Measurements from ENCODE around the gene GXYLT1. TPM values are rescaled to one million over a fixed set of nuclear protein-coding genes. Genes with fewer than 3 reads are reported as not detected.

GXYLT1 gene
- total RNA-seq, 4 donors from 2014 or later, result 5.6 to 10.9 (median 9.9) TPM

DNA sequence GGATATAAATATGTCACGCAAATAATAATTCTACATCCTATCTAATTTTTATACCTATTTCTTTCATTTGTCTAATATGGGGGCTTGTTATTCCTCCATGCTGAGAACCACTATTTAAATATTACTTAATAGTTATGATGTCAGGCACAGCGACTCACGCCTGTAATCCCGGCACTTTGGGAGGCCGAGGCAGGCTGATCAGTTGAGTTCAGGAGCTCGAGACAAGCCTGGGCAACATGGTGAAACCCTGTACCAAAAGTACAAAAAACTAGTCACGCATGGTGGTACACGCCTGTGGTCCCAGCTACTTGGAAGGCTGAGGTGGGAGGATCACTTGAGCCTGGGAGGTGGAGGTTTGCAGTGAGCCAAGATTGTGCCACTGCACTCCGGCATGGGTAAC lies 45.2 kb downstream of the GXYLT1 start:
- H3K4me1 ChIP-seq, result no peaks in the 10 kb centered on the region
- no peaks in the 10 kb centered on the region for H3K9me3 ChIP-seq
- no peak for DNase-seq (ENCODE audit: low spot score in 2 of 2)
- 94% methylated on average over 9 of the region's 9 CpGs for WGBS
- H3K27ac ChIP-seq, result no peak overlapping the region
- H3K4me3 ChIP-seq, result no peak overlapping the region
- H3K36me3 ChIP-seq, result no peaks in the 10 kb centered on the region
- TF ChIP-seq CTCF (IDR thresholded peaks at IDR 0.05) (no peak), EP300 (IDR thresholded peaks at IDR 0.05) (no peak), POLR2AphosphoS5 (IDR thresholded peaks at IDR 0.05) (no peak), POLR2A (IDR thresholded peaks at IDR 0.05) (no peak)
- H3K27me3 ChIP-seq, result no peaks in the 10 kb centered on the region

GRCh38 chr12:42097971-42098370 lies 46.7 kb downstream of the GXYLT1 start:
- H3K4me1 ChIP-seq, result no peaks in the 10 kb centered on the region
- no peak overlapping the region for H3K27ac ChIP-seq
- no peak overlapping the region for H3K4me3 ChIP-seq
- no peaks in the 10 kb centered on the region for H3K27me3 ChIP-seq
- DNase-seq (ENCODE audit: low spot score in 2 of 2), result no peak
- 74% methylated on average over 5 of the region's 5 CpGs for WGBS
- TF ChIP-seq POLR2A (IDR thresholded peaks at IDR 0.05) (no peak), POLR2AphosphoS5 (IDR thresholded peaks at IDR 0.05) (no peak), EP300 (IDR thresholded peaks at IDR 0.05) (no peak), CTCF (IDR thresholded peaks at IDR 0.05) (no peak)
- H3K9me3 ChIP-seq, result no peaks in the 10 kb centered on the region
- no peaks in the 10 kb centered on the region for H3K36me3 ChIP-seq

DNA sequence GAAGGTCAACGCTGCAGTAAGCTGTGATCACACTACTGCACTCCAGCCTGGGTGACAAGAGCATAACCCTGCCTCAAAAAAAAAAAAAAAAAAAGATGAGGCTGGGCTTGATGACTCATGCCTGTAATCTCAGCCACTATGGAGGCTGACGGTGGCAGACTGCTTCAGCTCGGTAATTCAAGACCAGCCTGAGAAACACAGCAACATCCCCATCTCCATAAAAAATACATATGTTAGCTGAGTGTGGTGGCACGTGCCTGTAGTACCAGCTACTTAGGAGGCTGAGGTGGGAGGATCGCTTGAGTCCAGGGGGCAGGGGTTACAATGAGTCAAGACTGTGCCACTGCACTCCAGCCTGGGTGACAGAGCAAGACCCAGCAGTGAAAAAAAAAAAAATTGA lies 50.4 kb downstream of the GXYLT1 start:
- H3K4me3 ChIP-seq, result no peak overlapping the region
- H3K4me1 ChIP-seq, result no peaks in the 10 kb centered on the region
- no peaks in the 10 kb centered on the region for H3K9me3 ChIP-seq
- 82% methylated on average over 5 of the region's 5 CpGs for WGBS
- no peak overlapping the region for H3K27ac ChIP-seq
- no peak for DNase-seq (ENCODE audit: low spot score in 2 of 2)
- no peaks in the 10 kb centered on the region for H3K36me3 ChIP-seq
- no peaks in the 10 kb centered on the region for H3K27me3 ChIP-seq
- TF ChIP-seq CTCF (IDR thresholded peaks at IDR 0.05) (no peak), EP300 (IDR thresholded peaks at IDR 0.05) (no peak), POLR2AphosphoS5 (IDR thresholded peaks at IDR 0.05) (no peak)

DNA sequence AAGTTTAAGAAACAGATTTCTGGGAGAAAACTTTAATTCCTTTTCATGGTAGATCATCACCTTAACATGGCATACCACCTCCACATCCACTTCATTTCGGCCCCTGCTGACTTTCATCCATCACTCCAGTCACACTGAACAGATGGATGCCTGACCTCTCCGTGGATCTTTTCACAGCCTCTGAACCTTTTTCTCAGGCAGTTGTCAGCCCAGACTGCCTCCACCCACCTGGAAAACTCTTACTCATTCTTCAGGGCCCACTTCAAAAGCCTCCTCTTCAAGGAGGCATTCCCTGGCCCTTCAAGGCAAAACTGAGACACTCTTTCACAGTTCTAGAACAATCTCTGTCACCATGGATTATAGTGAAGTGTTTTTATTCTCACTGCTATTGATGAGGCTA lies 52.9 kb downstream of the GXYLT1 start:
- 88% methylated on average over 2 of the region's 2 CpGs for WGBS
- TF ChIP-seq CTCF (IDR thresholded peaks at IDR 0.05), result no peak
- no peak for TF ChIP-seq POLR2A (IDR thresholded peaks at IDR 0.05)
- no peak for TF ChIP-seq EP300 (IDR thresholded peaks at IDR 0.05)
- TF ChIP-seq POLR2AphosphoS5 (IDR thresholded peaks at IDR 0.05), result no peak
- Histone ChIP-seq H3K9me3 (no peaks in the 10 kb centered on the region), H3K4me3 (no peak overlapping the region), H3K27me3 (no peaks in the 10 kb centered on the region), H3K27ac (no peak overlapping the region), H3K4me1 (no peaks in the 10 kb centered on the region), H3K36me3 (no peaks in the 10 kb centered on the region)
- DNase-seq (ENCODE audit: low spot score in 2 of 2), result no peak

GRCh38 chr12:42090899-42091298 lies 53.8 kb downstream of the GXYLT1 start:
- TF ChIP-seq POLR2A (IDR thresholded peaks at IDR 0.05) (no peak), POLR2AphosphoS5 (IDR thresholded peaks at IDR 0.05) (no peak), CTCF (IDR thresholded peaks at IDR 0.05) (no peak), EP300 (IDR thresholded peaks at IDR 0.05) (no peak)
- no peaks in the 10 kb centered on the region for H3K4me1 ChIP-seq
- no peaks in the 10 kb centered on the region for H3K27me3 ChIP-seq
- no peak overlapping the region for H3K27ac ChIP-seq
- no peaks in the 10 kb centered on the region for H3K9me3 ChIP-seq
- no peak for DNase-seq (ENCODE audit: low spot score in 2 of 2)
- H3K4me3 ChIP-seq, result no peak overlapping the region
- no peaks in the 10 kb centered on the region for H3K36me3 ChIP-seq
